GM19240 (cell line): Measurements from ENCODE around the gene RFC1.
"Not testable (repeated sequence)": the region's sequence is repeated elsewhere in the genome, so short reads cannot be mapped to it uniquely, and the experiment has no call there.

Source experiments
- DNase-seq: peaks from one replicate; pipeline ENCODE4 v3.0.0; 2011; ENCODE audit warnings: low spot score; ENCODE audit not compliant: insufficient read length

Gene RFC1

GRCh38 chr4:39305912-39306677 lies 60.1 kb downstream of the RFC1 start:
- DNase-seq: no peak

GRCh38 chr4:39304651-39305050 lies 61.5 kb downstream of the RFC1 start:
- no peak for DNase-seq

- DNase-seq: no peak
Measured at GRCh38 chr4:39303871-39304270, 62.3 kb downstream of the RFC1 start.

GRCh38 chr4:39302901-39303300 lies 63.3 kb downstream of the RFC1 start:
- DNase-seq: no peak

GRCh38 chr4:39295784-39296183 lies 70.4 kb downstream of the RFC1 start:
- no peak for DNase-seq

GRCh38 chr4:39292433-39292832 lies 73.7 kb downstream of the RFC1 start:
- not testable (repeated sequence) for DNase-seq

GRCh38 chr4:39291686-39292085 lies 74.5 kb downstream of the RFC1 start:
- DNase-seq: no peak

GRCh38 chr4:39287223-39287622 lies 78.9 kb downstream of the RFC1 start:
- DNase-seq: no peak

GRCh38 chr4:39286263-39286662 lies 79.9 kb downstream of the RFC1 start:
- DNase-seq: no peak

- DNase-seq: no peak
Measured at GRCh38 chr4:39285853-39286252, 80.3 kb downstream of the RFC1 start.

GRCh38 chr4:39285111-39285795 lies 80.9 kb downstream of the RFC1 start:
- DNase-seq: no peak

GRCh38 chr4:39280770-39281169 lies 85.4 kb downstream of the RFC1 start:
- no peak for DNase-seq

GRCh38 chr4:39279416-39279815 lies 86.7 kb downstream of the RFC1 start:
- DNase-seq: no peak

GRCh38 chr4:39278476-39278875 lies 87.7 kb downstream of the RFC1 start:
- no peak for DNase-seq

GRCh38 chr4:39277661-39278060 lies 88.5 kb downstream of the RFC1 start:
- not testable (repeated sequence) for DNase-seq

- no peak for DNase-seq
Measured at GRCh38 chr4:39274503-39274902, 91.7 kb downstream of the RFC1 start.

GRCh38 chr4:39263895-39264294 lies 102.3 kb downstream of the RFC1 start:
- no peak for DNase-seq

- DNase-seq: no peak
Measured at GRCh38 chr4:39259571-39260330, 106.4 kb downstream of the RFC1 start.

- DNase-seq: no peak
Measured at GRCh38 chr4:39256436-39256835, 109.7 kb downstream of the RFC1 start.

- DNase-seq: no peak
Measured at GRCh38 chr4:39255871-39256270, 110.3 kb downstream of the RFC1 start.

GRCh38 chr4:39255266-39255665 lies 110.9 kb downstream of the RFC1 start:
- DNase-seq: no peak

GRCh38 chr4:39243462-39243861 lies 122.7 kb downstream of the RFC1 start:
- no peak for DNase-seq
